Stomach (tissue), 9 donors: ENCODE measurements around the gene DNAJC3. TPM values are rescaled to one million over a fixed set of nuclear protein-coding genes. Genes with fewer than 3 reads are reported as not detected.
A peak's percentile ranks its signal among the peaks of the same experiment; 100 is the strongest.

Experiments used
- DNase-seq, 2 donors: peaks; one replicate each; pipeline versions ENCODE4 v3.0.0 to v3.0.0-alpha.2; 2013 to 2019
- H3K27ac ChIP-seq, 5 donors: fragments of 200-600 bp in 4 of 5; sonication (generic) in 4 of 5; one replicate each; pipeline ENCODE4 v1.5.1; 2013 to 2019; ENCODE audit warnings: mild to moderate bottlenecking in 1 of 5, moderate library complexity in 1 of 5
- H3K27me3 ChIP-seq, 3 donors: fragments of 200-600 bp; sonication (generic); one replicate each; pipeline ENCODE4 v1.5.1; 2017 to 2019; ENCODE audit warnings: mixed run types in 1 of 3
- H3K36me3 ChIP-seq, 4 donors: fragments of 200-600 bp; sonication (generic); 1 replicate in 3 of 4; 2 replicates in 1 of 4; pipeline ENCODE4 v1.5.1; 2016 to 2019
- H3K4me1 ChIP-seq, 4 donors: fragments of 200-600 bp; sonication (generic); one replicate each; pipeline ENCODE4 v1.5.1; 2016 to 2019
- H3K4me3 ChIP-seq, 4 donors: fragments of 200-600 bp; sonication (generic) in 3 of 4; one replicate each; pipeline ENCODE4 v1.5.1; 2016 to 2019; ENCODE audit warnings: mild to moderate bottlenecking in 1 of 4
- H3K9me3 ChIP-seq, 4 donors: fragments of 200-600 bp; sonication (generic); one replicate each; pipeline ENCODE4 v1.5.1; 2016 to 2019
- EP300 ChIP-seq: sonication (generic); formaldehyde crosslinking; IDR thresholded peaks from one replicate; pipeline ENCODE4 v1.6.1; 2017; ENCODE audit warnings: antibody characterized with exemption
- POLR2A ChIP-seq, 4 donors: fragments of 450-650 bp; IDR thresholded peaks; one replicate each; pipeline ENCODE4 v1.6.1; 2016; ENCODE audit warnings: antibody characterized with exemption in 4 of 4, control low read depth in 2 of 4, mild to moderate bottlenecking in 1 of 4, moderate library complexity in 1 of 4
- POLR2AphosphoS5 ChIP-seq, 3 donors: sonication (generic); formaldehyde crosslinking; IDR thresholded peaks; one replicate each; pipeline ENCODE4 v1.6.1; 2016; ENCODE audit warnings: antibody characterized with exemption in 3 of 3
- WGBS, 5 donors: extraction: QIAGEN DNeasy Blood & Tissue Kit in 3 of 5; methylation state at CpG; one replicate each; pipeline versions ENCODE4 v1.1.5 to v1.1.7; 2013 to 2018; 5-methylcytosine and 5-hydroxymethylcytosine counted together
- intact Hi-C: fragments of 100-400 bp; cut with DNase I; formaldehyde crosslinking; loops from one replicate; pipeline ENCODE4 v1.15.1; 2023; ENCODE audit warnings: low total_unique reads
- polyA plus RNA-seq, 3 donors: library from polyadenylated mRNA; stranded (reverse); fragments of 200-250 nt; gene quantifications; one replicate each; pipeline ENCODE4 v1.2.3, GENCODE V29; 2013
- total RNA-seq, 5 donors: library from RNA; depleted of rRNA; stranded (reverse); fragments of >200 nt; gene quantifications; one replicate each; pipeline versions ENCODE4 v1.1.0 to v1.2.3, GENCODE V29; 2014 to 2016
- TF ChIP-seq, protein P1 (sequence below), 7 experiments: fragments of 450-650 bp in 4 of 7; fragments of 200-600 bp in 3 of 7; sonication (generic) in 3 of 7; IDR thresholded peaks; one replicate each; pipeline ENCODE4 v1.5.1; 2016 to 2019; ENCODE audit warnings: antibody characterized with exemption in 7 of 7, control low read depth in 2 of 7, mild to moderate bottlenecking in 1 of 7
- donor health status: healthy with polysubstance abuse.
- donor health status: Bipolar disorder and iron deficiency.
- donor health status: healthy.

DNAJC3 gene
- total and polyA plus RNA-seq, 8 donors = 6.3 to 102 (median 11.9) TPM

DNA sequence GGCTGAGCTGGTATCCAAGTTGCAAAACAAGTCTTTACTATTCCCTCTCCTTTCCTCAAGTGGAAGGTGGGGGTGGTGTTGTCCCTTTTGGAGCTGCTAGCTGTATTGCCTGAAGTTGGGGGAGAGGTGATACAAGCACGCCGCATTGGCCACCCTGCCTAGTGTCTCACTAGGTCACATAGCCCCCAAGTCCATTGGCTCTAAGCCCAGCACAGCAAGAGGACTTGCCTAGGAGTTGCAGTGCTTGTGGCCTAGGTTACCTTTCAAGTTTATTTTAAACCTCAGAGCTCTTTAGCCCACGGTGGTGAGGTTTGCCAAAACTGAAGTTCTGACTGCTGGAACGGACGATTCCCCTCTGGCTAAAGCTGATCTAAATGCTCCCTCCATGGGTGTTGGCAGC, 5.3 kb upstream of the DNAJC3 start:
- H3K36me3 ChIP-seq = peaks cover 0 to 6% (median 0%) of the 10 kb centered on the region in 4 donors
- H3K4me1 ChIP-seq = peaks cover 0 to 23% (median 9%) of the 10 kb centered on the region in 4 donors
- TF ChIP-seq POLR2A (IDR thresholded peaks at IDR 0.05) = no peak
- no peak for TF ChIP-seq POLR2AphosphoS5 (IDR thresholded peaks at IDR 0.05)
- TF ChIP-seq, protein P1, sequence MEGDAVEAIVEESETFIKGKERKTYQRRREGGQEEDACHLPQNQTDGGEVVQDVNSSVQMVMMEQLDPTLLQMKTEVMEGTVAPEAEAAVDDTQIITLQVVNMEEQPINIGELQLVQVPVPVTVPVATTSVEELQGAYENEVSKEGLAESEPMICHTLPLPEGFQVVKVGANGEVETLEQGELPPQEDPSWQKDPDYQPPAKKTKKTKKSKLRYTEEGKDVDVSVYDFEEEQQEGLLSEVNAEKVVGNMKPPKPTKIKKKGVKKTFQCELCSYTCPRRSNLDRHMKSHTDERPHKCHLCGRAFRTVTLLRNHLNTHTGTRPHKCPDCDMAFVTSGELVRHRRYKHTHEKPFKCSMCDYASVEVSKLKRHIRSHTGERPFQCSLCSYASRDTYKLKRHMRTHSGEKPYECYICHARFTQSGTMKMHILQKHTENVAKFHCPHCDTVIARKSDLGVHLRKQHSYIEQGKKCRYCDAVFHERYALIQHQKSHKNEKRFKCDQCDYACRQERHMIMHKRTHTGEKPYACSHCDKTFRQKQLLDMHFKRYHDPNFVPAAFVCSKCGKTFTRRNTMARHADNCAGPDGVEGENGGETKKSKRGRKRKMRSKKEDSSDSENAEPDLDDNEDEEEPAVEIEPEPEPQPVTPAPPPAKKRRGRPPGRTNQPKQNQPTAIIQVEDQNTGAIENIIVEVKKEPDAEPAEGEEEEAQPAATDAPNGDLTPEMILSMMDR (IDR thresholded peaks at IDR 0.05) = no peak
- TF ChIP-seq EP300 = no peak
- H3K27ac ChIP-seq = no peak overlapping the region
- intact Hi-C loops = no loop called here
- no peak for DNase-seq
- H3K9me3 ChIP-seq = peaks cover 8 to 62% (median 55%) of the 10 kb centered on the region in 4 donors
- H3K4me3 ChIP-seq = no peak overlapping the region
- WGBS, 5 donors = 92 to 98% (median 97%) methylated on average over 5 of the region's 5 CpGs
- no peaks in the 10 kb centered on the region for H3K27me3 ChIP-seq

DNA sequence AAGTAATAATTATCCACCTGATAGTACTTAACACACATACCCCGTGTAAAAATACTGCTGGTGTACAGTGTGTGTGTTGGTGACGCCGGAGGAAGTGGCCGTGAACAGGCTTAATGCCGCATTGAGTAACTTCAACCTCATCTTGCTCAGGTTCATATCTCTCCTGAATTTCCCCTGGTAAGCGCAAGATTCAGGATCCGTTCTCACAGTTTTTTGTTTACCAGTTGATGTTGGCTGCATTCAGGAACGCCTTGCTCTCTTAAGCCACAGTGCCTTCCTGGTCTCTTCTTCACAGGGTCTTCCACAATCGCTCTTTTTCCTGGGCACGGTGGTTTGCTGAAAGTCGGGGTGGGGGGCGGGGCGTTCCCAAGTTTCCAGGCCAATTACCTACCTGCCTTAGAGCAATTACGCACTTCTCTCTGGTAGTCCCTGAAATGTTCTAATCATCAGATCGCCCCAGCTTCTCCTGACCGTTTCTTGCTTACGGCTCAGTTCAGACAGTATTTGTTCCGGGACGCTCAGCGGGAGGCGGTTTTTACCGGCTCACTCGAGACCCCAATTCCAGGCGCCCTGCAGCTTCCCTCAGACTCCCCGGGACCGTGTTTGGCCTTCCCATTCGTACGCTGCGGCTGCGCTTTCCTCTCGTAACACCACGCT, 706 bp upstream of the DNAJC3 start:
- WGBS, 5 donors = 0 to 2% (median 1%) methylated on average over 32 of the region's 32 CpGs
- H3K27ac ChIP-seq = peak overlapping the region; percentile 93 to 99 (median 97)
- no peaks in the 10 kb centered on the region for H3K27me3 ChIP-seq
- peaks cover 0 to 6% (median 0%) of the 10 kb centered on the region in 4 donors for H3K36me3 ChIP-seq
- DNase-seq = peak; percentile 37 to 80
- no peak for TF ChIP-seq POLR2AphosphoS5 (IDR thresholded peaks at IDR 0.05)
- no peak for TF ChIP-seq POLR2A (IDR thresholded peaks at IDR 0.05)
- TF ChIP-seq, protein P1 (IDR thresholded peaks at IDR 0.05) = no peak
- TF ChIP-seq EP300 = no peak
- H3K4me3 ChIP-seq = peak overlapping the region; percentile 84 to 95 (median 91)
- H3K4me1 ChIP-seq = peaks cover 11 to 59% (median 33%) of the 10 kb centered on the region in 4 donors
- H3K9me3 ChIP-seq = peaks cover 0 to 16% (median 9%) of the 10 kb centered on the region in 4 donors
- intact Hi-C loops = no loop called here

DNA sequence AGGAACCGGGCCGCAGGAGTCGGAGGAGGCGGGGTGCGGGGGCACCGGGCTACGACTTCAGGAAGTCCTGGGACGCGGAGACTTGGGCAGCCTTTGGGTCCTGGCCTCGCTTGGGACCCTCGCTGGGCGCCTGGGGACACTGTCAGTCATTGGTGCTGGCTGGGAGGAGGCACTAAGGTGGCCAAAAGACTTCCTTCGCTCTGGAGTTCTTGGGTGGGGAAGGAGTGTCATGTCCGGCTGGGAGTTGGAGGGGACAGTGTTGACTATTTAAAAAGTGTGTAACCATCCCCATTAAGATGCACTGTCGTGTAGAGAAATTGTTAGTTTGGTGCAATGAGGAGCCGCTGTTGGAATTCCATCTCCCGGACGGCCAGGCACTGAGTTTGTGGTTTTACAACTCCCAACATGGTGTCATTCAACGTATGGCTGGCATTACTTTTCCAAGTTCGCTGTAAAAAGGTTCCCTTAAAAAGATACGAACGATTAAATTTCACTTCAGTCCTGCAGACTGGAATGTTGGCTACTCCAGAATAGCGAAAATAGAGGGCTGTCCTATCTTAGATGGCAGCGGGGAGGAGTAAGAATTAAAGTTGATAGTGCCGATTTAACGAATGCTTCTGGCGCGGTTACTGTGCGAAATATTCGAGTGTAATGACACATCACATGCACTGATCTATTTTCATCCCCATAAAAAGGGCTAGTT, 776 bp downstream of the DNAJC3 start:
- 0 to 1% (median 1%) methylated on average over 27 to 30 of the region's 30 CpGs for WGBS, 5 donors
- peaks cover 0 to 1% (median 0%) of the 10 kb centered on the region in 4 donors for H3K9me3 ChIP-seq
- TF ChIP-seq, protein P1 (IDR thresholded peaks at IDR 0.05) = no peak
- TF ChIP-seq POLR2AphosphoS5 (IDR thresholded peaks at IDR 0.05) (no peak), POLR2A (IDR thresholded peaks at IDR 0.05) (no peak), EP300 (no peak)
- H3K4me3 ChIP-seq = peak overlapping the region; percentile 84 to 95 (median 91)
- intact Hi-C loops = no loop called here
- peak in 1 of 2 donors; percentile 43 for DNase-seq
- H3K27me3 ChIP-seq = no peaks in the 10 kb centered on the region
- H3K36me3 ChIP-seq = no peaks in the 10 kb centered on the region
- H3K4me1 ChIP-seq = peaks cover 23 to 74% (median 42%) of the 10 kb centered on the region in 4 donors
- peak overlapping the region; percentile 94 to 99 (median 97) for H3K27ac ChIP-seq

DNA sequence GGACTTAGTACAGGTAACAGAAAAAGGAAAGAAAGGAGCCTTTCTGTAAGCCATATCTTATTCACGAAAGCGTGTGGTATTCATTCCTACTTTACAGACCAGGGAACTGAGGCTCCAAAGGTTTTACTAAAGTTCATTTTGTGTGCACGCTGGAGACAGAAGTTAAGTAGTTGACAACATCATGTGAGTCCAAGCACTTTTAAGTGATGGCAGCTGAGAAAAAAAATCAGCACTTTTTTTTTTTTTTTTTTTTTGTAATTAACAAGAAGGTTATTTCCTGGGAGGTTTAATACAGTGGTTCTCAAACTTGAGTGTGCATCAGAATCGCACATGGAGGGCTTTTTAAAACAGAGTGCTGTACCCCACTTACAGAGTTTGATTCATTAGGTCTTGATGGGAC, 2.0 kb downstream of the DNAJC3 start:
- peaks cover 23 to 83% (median 52%) of the 10 kb centered on the region in 4 donors for H3K4me1 ChIP-seq
- TF ChIP-seq POLR2AphosphoS5 (IDR thresholded peaks at IDR 0.05) (no peak), EP300 (no peak), POLR2A (IDR thresholded peaks at IDR 0.05) (no peak)
- TF ChIP-seq, protein P1 (IDR thresholded peaks at IDR 0.05) = no peak
- peak overlapping the region in 2 of 5 donors; percentile 96 to 99 for H3K27ac ChIP-seq
- H3K9me3 ChIP-seq = no peaks in the 10 kb centered on the region
- H3K4me3 ChIP-seq = peak overlapping the region; percentile 84 to 95 (median 91)
- H3K27me3 ChIP-seq = no peaks in the 10 kb centered on the region
- intact Hi-C loops = no loop called here
- no peaks in the 10 kb centered on the region for H3K36me3 ChIP-seq
- no peak for DNase-seq
- WGBS, 5 donors = 38 to 70% (median 53%) methylated on average over 4 of the region's 4 CpGs
